K562 treated with DMSO at 1 percent for 48 hours (cell line): Measurements from ENCODE around the gene PTEN. TPM values are rescaled to one million over a fixed set of nuclear protein-coding genes. Genes with fewer than 3 reads are reported as not detected.

ENCODE experiments used
- total RNA-seq: library from RNA; unstranded; fragments of 300-600 nt; gene quantifications from 2 replicates; pipeline ENCODE4 v1.2.3, GENCODE V29; 2022; ENCODE audit warnings: low replicate concordance; ENCODE audit errors: extremely low read depth

PTEN gene
- total RNA-seq: not detected in 2 replicates

GRCh38 chr10:87863053-87863943, at the start of gene PTEN, which contains the start of gene KLLN:
Gene PTEN, plus strand, starts transcription at chr10:87863625. Its CDS starts 845 bp downstream, at chr10:87864470.
Gene KLLN, minus strand, starts transcription at chr10:87863533. Its CDS starts 1,046 bp downstream, at chr10:87862487.

GRCh38 chr10:87817609-87818504, 45.6 kb upstream of the PTEN start, which contains the start of gene ATAD1:
Gene ATAD1, minus strand, starts transcription at chr10:87818226. Its CDS starts 3,627 bp downstream, at chr10:87814599.

Other genes with a start within 250 kb of the PTEN start
- not detected in 2 replicates for gene PAPSS2, start 203.7 kb upstream of the PTEN start, total RNA-seq
- gene ATAD1, start 45.4 kb upstream of the PTEN start, total RNA-seq: not detected in 2 replicates
- not detected in 2 replicates for gene KLLN, start 92 bp upstream of the PTEN start, total RNA-seq